B cell (primary cell): Measurements from ENCODE around the gene BRICD5.

ENCODE experiments used
- EZH2 ChIP-seq: IDR thresholded peaks from 2 replicates; pipeline ENCODE4 v1.6.1; 2012; ENCODE audit warnings: borderline replicate concordance, low read depth, mild to moderate bottlenecking, moderate library complexity, low read length; ENCODE audit not compliant: insufficient read depth, poor library complexity, severe bottlenecking
- TF ChIP-seq, protein P1 (sequence below): fragments of 200-600 bp; IDR thresholded peaks from one replicate; pipeline ENCODE4 v1.8.0; 2022; ENCODE audit warnings: antibody characterized with exemption, mild to moderate bottlenecking

DNA sequence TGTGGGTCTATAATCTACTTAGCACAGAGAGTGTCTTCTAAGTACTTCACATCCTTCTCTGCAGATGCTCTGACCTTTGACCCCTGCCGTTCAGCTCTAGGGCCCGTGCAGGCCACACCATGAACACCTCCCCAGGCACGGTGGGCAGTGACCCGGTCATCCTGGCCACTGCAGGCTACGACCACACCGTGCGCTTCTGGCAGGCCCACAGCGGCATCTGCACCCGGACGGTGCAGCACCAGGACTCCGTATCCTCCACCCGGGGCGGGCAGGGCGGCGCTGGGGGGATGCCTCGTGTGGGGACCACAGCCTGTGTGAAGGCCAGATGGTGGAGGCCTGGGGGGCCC lies 4.7 kb downstream of the BRICD5 start:
- TF ChIP-seq, protein P1, sequence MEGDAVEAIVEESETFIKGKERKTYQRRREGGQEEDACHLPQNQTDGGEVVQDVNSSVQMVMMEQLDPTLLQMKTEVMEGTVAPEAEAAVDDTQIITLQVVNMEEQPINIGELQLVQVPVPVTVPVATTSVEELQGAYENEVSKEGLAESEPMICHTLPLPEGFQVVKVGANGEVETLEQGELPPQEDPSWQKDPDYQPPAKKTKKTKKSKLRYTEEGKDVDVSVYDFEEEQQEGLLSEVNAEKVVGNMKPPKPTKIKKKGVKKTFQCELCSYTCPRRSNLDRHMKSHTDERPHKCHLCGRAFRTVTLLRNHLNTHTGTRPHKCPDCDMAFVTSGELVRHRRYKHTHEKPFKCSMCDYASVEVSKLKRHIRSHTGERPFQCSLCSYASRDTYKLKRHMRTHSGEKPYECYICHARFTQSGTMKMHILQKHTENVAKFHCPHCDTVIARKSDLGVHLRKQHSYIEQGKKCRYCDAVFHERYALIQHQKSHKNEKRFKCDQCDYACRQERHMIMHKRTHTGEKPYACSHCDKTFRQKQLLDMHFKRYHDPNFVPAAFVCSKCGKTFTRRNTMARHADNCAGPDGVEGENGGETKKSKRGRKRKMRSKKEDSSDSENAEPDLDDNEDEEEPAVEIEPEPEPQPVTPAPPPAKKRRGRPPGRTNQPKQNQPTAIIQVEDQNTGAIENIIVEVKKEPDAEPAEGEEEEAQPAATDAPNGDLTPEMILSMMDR = no peak
- no peak for TF ChIP-seq EZH2
